Fibroblast of lung (primary cell): ENCODE results near the gene PHF20. TPM values are rescaled to one million over a fixed set of nuclear protein-coding genes. Genes with fewer than 3 reads are reported as not detected.
A peak's percentile ranks its signal among the peaks of the same experiment; 100 is the strongest.

ENCODE experiments used
- DNase-seq, 2 donors: peaks; one replicate each; pipeline versions ENCODE4 v3.0.0 to v3.0.0-alpha.2; 2010; ENCODE audit warnings: low read depth in 2 of 2
- H2AFZ ChIP-seq: 2 replicates; pipeline ENCODE4 v1.5.1; 2012; ENCODE audit warnings: low read length, control low read depth, inconsistent platforms
- H3K27ac ChIP-seq: 2 replicates; pipeline ENCODE4 v1.5.1; 2011; ENCODE audit warnings: low read length, control low read depth; ENCODE audit not compliant: insufficient read depth
- H3K27me3 ChIP-seq: 2 replicates; pipeline ENCODE4 v1.5.1; 2011; ENCODE audit warnings: mild to moderate bottlenecking, low read length; ENCODE audit not compliant: control insufficient read depth, insufficient read depth
- H3K36me3 ChIP-seq: 2 replicates; pipeline ENCODE4 v1.5.1; 2011; ENCODE audit warnings: low read length; ENCODE audit not compliant: control insufficient read depth, insufficient read depth
- H3K4me1 ChIP-seq: 2 replicates; pipeline ENCODE4 v1.5.1; 2011; ENCODE audit warnings: low read length; ENCODE audit not compliant: control insufficient read depth, insufficient read depth; ENCODE audit errors: extremely low read depth
- H3K4me2 ChIP-seq: 2 replicates; pipeline ENCODE4 v1.5.1; 2011; ENCODE audit warnings: low read length, control low read depth; ENCODE audit not compliant: insufficient read depth; ENCODE audit errors: extremely low read depth
- H3K4me3 ChIP-seq, 4 experiments: fragments of 200-600 bp in 1 of 4; sonication (generic) in 1 of 4; replicated peaks in 1 of 4; 2 replicates each; pipeline ENCODE4 v1.5.1; 2011 to 2016; ENCODE audit warnings: low read length in 4 of 4, low read depth in 3 of 4, mild to moderate bottlenecking in 3 of 4, control low read depth in 2 of 4, inconsistent platforms in 1 of 4, mixed read lengths in 1 of 4; ENCODE audit not compliant: insufficient read depth in 1 of 4; ENCODE audit errors: control extremely low read depth in 1 of 4
- H3K79me2 ChIP-seq: 2 replicates; pipeline ENCODE4 v1.5.1; 2012; ENCODE audit warnings: mild to moderate bottlenecking, low read length, inconsistent platforms; ENCODE audit not compliant: control insufficient read depth, insufficient read depth
- H3K9ac ChIP-seq: 2 replicates; pipeline ENCODE4 v1.5.1; 2011; ENCODE audit warnings: mild to moderate bottlenecking, low read length, control low read depth; ENCODE audit not compliant: insufficient read depth
- H3K9me3 ChIP-seq: 2 replicates; pipeline ENCODE4 v1.5.1; 2012; ENCODE audit warnings: low read depth, low read length; ENCODE audit not compliant: control insufficient read depth, insufficient read depth
- H4K20me1 ChIP-seq: 2 replicates; pipeline ENCODE4 v1.5.1; 2011; ENCODE audit warnings: low read length; ENCODE audit not compliant: control insufficient read depth, insufficient read depth; ENCODE audit errors: extremely low read depth
- CTCF ChIP-seq, 2 donors: IDR thresholded peaks in 1 of 2; conservative IDR thresholded peaks in 1 of 2; 1 replicate in 1 of 2; 2 replicates in 1 of 2; pipeline ENCODE4 v1.5.1; 2011 to 2012; ENCODE audit warnings: low read length in 2 of 2, control low read depth in 1 of 2, inconsistent platforms in 1 of 2, low read depth in 1 of 2, mild to moderate bottlenecking in 1 of 2
- EZH2 ChIP-seq: IDR thresholded peaks from 2 replicates; pipeline ENCODE4 v1.5.1; 2012; ENCODE audit warnings: low read length, control low read depth, mild to moderate bottlenecking; ENCODE audit errors: missing control alignments
- polyA plus RNA-seq, 2 donors: library from polyadenylated mRNA; depleted of rRNA in 1 of 2; stranded (reverse) in 1 of 2; unstranded in 1 of 2; fragments of >200 nt; gene quantifications; 2 replicates each; pipeline ENCODE4 v1.2.1, GENCODE V29; 2011 to 2012; ENCODE audit warnings: missing spikeins in 1 of 2
- total RNA-seq: library from RNA; depleted of rRNA; stranded (reverse); fragments of >200 nt; gene quantifications from 2 replicates; pipeline ENCODE4 v1.2.1, GENCODE V29; 2014

PHF20 gene
- total and polyA plus RNA-seq, 2 donors (not counting 1 experiment from before 2014, with no cell fraction given) = 31.4 to 40.1 TPM

GRCh38 chr20:35929301-35929700 lies 157.5 kb downstream of the PHF20 start:
- Histone ChIP-seq H3K4me3 (no peak overlapping the region), H4K20me1 (no peaks in the 10 kb centered on the region), H3K36me3 (no peaks in the 10 kb centered on the region), H3K4me1 (no peaks in the 10 kb centered on the region), H3K79me2 (no peaks in the 10 kb centered on the region), H3K27me3 (no peaks in the 10 kb centered on the region), H3K9me3 (no peaks in the 10 kb centered on the region), H3K4me2 (no peak overlapping the region), H2AFZ (no peak overlapping the region), H3K27ac (no peak overlapping the region), H3K9ac (no peak overlapping the region)
- DNase-seq = no peak
- no peak for TF ChIP-seq CTCF (conservative IDR thresholded peaks at IDR 0.05 in 1 of 2, IDR thresholded peaks at IDR 0.05 in 1 of 2; ENCODE audit: low read depth in 1 of 2, low read length in 2 of 2)
- TF ChIP-seq EZH2 = no peak

GRCh38 chr20:35934050-35934449 lies 162.2 kb downstream of the PHF20 start:
- no peak overlapping the region for H2AFZ ChIP-seq
- H3K27me3 ChIP-seq = no peaks in the 10 kb centered on the region
- H3K36me3 ChIP-seq = peaks cover 4% of the 10 kb centered on the region
- no peaks in the 10 kb centered on the region for H4K20me1 ChIP-seq
- TF ChIP-seq CTCF (conservative IDR thresholded peaks at IDR 0.05 in 1 of 2, IDR thresholded peaks at IDR 0.05 in 1 of 2; ENCODE audit: low read depth in 1 of 2, low read length in 2 of 2) (no peak), EZH2 (no peak)
- no peaks in the 10 kb centered on the region for H3K9me3 ChIP-seq
- H3K79me2 ChIP-seq = no peaks in the 10 kb centered on the region
- H3K9ac ChIP-seq = no peak overlapping the region
- no peak for DNase-seq
- H3K27ac ChIP-seq = no peak overlapping the region
- H3K4me1 ChIP-seq = no peaks in the 10 kb centered on the region
- no peak overlapping the region for H3K4me2 ChIP-seq
- no peak overlapping the region for H3K4me3 ChIP-seq

GRCh38 chr20:35939264-35939663 lies 167.4 kb downstream of the PHF20 start:
- H3K4me1 ChIP-seq = no peaks in the 10 kb centered on the region
- H3K79me2 ChIP-seq = no peaks in the 10 kb centered on the region
- H3K4me3 ChIP-seq = no peak overlapping the region
- H3K9me3 ChIP-seq = no peaks in the 10 kb centered on the region
- H3K27me3 ChIP-seq = no peaks in the 10 kb centered on the region
- no peak overlapping the region for H3K27ac ChIP-seq
- DNase-seq = peak in 1 of 2 donors; percentile 1
- H3K4me2 ChIP-seq = no peak overlapping the region
- TF ChIP-seq EZH2 (no peak), CTCF (conservative IDR thresholded peaks at IDR 0.05 in 1 of 2, IDR thresholded peaks at IDR 0.05 in 1 of 2; ENCODE audit: low read depth in 1 of 2, low read length in 2 of 2) (no peak)
- H3K36me3 ChIP-seq = peaks cover 7% of the 10 kb centered on the region
- no peak overlapping the region for H2AFZ ChIP-seq
- H3K9ac ChIP-seq = no peak overlapping the region
- H4K20me1 ChIP-seq = no peaks in the 10 kb centered on the region
